ENCODE measurements around the gene GPC1.
A peak's percentile ranks its signal among the peaks of the same experiment; 100 is the strongest.

Gene GPC1

GRCh38 chr2:240412975-240413812 lies 22.3 kb upstream of the GPC1 start:
- DNase-seq: no peak

- no peak for DNase-seq
Measured at GRCh38 chr2:240413813-240414429, 21.5 kb upstream of the GPC1 start.

GRCh38 chr2:240416821-240417220 lies 18.6 kb upstream of the GPC1 start:
- DNase-seq: no peak

- no peak for DNase-seq
Measured at GRCh38 chr2:240418311-240418710, 17.2 kb upstream of the GPC1 start.

DNA sequence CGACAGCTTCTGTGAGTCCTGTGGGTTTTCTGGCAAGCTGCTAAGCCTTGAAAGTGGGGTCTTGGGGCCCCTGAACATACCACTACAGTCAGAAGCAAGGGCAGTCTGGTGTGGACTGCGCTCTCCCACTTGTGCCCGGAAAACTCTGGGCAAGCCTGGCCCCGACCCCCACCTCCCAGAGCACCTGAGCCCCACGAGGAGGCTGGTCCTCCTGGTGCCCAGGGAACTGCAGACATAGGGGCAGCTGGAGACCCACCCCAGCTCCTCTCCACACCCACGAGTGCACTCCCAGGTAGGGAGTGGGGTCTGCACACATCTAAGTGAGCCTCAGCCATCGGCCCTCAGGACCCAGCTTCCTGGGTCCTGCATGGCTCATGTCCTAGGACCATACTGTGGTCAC lies 16.2 kb upstream of the GPC1 start:
- DNase-seq: no peak

GRCh38 chr2:240419723-240420122 lies 15.7 kb upstream of the GPC1 start:
- DNase-seq: no peak

GRCh38 chr2:240420206-240421104 lies 15.0 kb upstream of the GPC1 start:
- DNase-seq: no peak

DNA sequence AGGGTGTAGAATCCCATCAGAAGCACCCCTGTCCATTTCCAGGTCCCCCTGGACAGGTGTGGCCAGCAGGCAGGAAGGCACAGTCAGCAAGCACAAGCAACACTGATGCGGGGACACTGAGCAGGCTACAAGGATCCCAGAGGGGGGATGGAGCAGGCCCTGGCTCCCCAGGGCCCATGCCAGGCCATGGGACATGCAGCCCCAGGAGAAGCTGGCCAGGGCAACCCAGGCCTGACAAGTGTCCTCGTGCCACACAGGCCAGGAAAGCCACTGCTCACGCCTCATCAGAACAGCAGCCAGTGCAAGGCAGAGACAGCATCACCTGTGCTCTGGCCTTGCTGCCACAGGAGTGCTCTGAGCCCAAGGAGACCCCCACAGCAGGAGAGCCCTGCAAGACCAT lies 14.1 kb upstream of the GPC1 start:
- DNase-seq: no peak

GRCh38 chr2:240422658-240423329 lies 12.7 kb upstream of the GPC1 start:
- DNase-seq: no peak

GRCh38 chr2:240423788-240424191 lies 11.7 kb upstream of the GPC1 start:
- no peak for DNase-seq

DNA sequence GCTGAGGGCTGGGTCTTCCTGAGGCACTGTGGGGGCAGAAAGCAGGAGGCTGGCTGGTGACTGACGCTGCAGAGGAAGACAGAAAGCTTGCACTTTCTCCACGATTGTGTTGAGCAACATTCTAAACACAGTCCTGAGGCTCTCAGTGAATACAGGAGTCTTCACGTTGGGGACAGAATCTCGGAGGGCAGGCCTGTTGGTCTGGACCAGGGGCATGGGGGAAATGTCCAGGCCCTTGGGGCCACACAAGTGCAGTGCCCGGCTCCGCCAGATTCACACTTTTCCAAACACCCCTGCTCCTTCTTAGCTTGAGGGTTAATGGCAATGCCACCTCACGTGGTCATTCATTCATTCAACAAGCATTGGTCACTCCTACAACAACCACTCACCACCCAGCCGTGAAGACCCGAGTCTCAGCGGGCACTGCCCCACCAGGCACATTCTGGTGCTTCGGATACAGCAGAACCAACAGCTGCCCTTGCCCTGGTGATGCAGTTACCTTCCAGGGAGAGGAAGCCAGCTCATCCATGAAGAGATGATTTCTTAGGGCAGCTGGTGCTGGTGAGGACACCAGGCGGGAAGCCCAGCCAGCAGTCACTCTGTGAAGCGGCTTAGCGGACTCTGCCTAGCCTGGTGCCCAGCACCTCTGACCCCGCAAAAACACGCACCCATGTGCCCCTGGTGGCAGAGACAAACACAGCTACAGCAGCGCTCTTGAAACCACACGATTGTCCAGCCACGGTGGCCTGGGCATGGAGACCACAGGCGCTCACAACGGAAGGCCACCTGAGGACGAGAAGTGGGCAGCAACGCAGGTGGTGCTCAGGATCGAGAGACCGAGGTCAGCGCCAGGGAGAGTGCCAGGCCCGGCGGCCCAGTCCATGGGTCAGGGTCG lies 10.9 kb upstream of the GPC1 start:
- no peak for DNase-seq

DNA sequence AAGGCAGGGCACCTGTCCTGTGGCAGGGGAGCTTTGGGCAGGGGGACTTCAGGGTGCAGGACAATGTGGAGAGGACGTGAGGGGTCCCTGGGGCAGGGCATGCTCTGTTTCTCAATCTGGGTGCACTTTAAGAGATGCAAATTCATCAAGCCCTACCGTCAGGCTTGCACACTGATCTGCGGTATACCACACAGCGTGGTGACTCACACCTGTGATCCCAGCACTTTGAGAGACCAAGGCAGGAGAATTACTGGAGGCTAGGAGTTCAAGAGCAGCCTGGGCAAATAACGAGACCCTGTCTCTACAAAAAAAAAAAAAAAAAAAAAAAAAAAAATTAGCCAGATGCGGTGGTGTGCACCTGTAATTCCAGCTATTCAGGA lies 10.2 kb upstream of the GPC1 start:
- no peak for DNase-seq

DNA sequence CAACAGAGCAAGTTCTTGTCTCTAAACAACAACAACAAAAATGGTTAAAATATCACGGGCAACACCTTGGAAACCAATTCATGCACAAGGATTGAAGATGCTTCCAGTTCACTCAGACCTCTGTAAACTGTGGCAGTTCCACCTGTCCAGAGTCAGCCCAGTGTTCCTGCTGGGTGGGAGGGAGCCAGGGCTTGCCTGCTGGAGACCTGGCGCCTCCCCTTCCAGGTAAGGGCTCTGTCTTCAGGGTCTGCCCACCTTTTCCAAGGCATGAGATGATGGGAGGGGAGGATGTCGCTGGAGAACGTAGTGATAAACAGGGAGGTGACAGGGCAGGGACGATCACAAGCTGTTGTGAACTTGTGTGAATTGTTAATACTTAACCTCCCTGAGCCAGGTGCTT lies 9.8 kb upstream of the GPC1 start:
- no peak for DNase-seq

- no peak for DNase-seq
Measured at GRCh38 chr2:240426845-240427721, 8.4 kb upstream of the GPC1 start.

DNA sequence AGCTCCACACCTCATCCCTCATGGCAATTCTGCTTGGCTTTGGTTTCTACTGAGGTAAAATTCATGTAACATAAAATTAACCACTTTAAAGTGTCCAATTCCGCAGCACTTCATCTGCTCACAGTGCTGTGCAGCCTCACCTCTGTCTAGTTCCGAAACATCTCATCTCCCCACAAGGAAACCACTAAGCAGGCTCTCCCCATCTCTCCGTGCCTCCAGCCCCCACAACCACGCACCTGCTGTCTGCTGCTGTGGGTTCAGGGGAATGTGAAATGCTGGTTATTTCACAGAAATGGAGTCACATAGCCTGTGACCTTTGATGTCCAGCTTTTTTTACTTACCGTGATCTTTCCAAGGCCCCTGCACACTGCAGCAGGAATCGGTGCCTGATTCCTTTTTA lies 7.7 kb upstream of the GPC1 start:
- DNase-seq: no peak

DNA sequence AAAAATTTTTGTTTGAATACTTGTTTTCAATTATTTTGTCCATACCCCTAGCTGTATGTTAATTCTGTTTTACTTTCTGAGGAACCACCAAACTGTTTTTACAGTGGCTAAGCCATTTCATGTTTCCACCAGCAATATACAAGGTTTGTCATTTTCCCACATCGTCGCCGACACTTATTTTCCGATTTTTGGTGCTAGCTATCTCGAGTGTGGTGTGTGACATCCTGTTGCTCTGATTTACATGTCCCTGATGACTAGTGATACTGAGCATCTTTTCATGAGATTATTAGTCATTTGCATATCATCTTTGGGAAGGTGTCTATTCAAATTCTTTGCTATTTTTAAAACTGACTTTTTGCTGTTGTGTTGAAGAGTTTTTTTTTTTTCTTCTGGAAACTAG lies 7.2 kb upstream of the GPC1 start:
- DNase-seq: no peak

GRCh38 chr2:240429341-240429871 lies 6.1 kb upstream of the GPC1 start:
- DNase-seq: no peak

- no peak for DNase-seq
Measured at GRCh38 chr2:240429872-240430491, 5.5 kb upstream of the GPC1 start.

- no peak for DNase-seq
Measured at GRCh38 chr2:240430595-240430994, 4.9 kb upstream of the GPC1 start.

- peak; percentile 49 for DNase-seq
Measured at GRCh38 chr2:240431271-240431660, 4.2 kb upstream of the GPC1 start.

Measured in activated CD8-positive, alpha-beta memory T cell treated with anti-CD3 and anti-CD28 coated beads for 24 hours (primary cell).